DOHH2 (cell line): Measurements from ENCODE around the gene CAMK2D.

ENCODE experiments used
- H3F3A ChIP-seq: fragments of 200-600 bp; sonication (generic), shearing (Covaris generic); 2 replicates; pipeline ENCODE4 v1.6.0; 2016; ENCODE audit warnings: antibody characterized with exemption, mild to moderate bottlenecking; ENCODE audit not compliant: control insufficient read depth, insufficient read depth
- H3K27ac ChIP-seq: fragments of 200-600 bp; sonication (generic); 2 replicates; pipeline ENCODE4 v1.5.1; 2014; ENCODE audit warnings: low read depth, mild to moderate bottlenecking, low read length, moderate library complexity
- H3K27me3 ChIP-seq: fragments of 200-600 bp; sonication (generic); 2 replicates; pipeline ENCODE4 v1.6.1; 2014; ENCODE audit warnings: mild to moderate bottlenecking, low read length, mixed read lengths; ENCODE audit not compliant: control insufficient read depth
- H3K36me3 ChIP-seq: fragments of 200-600 bp; sonication (generic); 2 replicates; pipeline ENCODE4 v1.6.1; 2014; ENCODE audit warnings: mild to moderate bottlenecking, low read length, moderate library complexity, mixed read lengths; ENCODE audit not compliant: control insufficient read depth
- H3K4me1 ChIP-seq: fragments of 200-600 bp; sonication (generic); 2 replicates; pipeline ENCODE4 v1.6.1; 2014; ENCODE audit warnings: mild to moderate bottlenecking, low read length, mixed read lengths; ENCODE audit not compliant: control insufficient read depth
- H3K4me2 ChIP-seq: fragments of 200-600 bp; sonication (generic); 2 replicates; pipeline ENCODE4 v1.6.0; 2014; ENCODE audit warnings: mild to moderate bottlenecking, low read length, moderate library complexity
- H3K4me3 ChIP-seq: fragments of 200-600 bp; sonication (generic); 2 replicates; pipeline ENCODE4 v1.5.1; 2014; ENCODE audit warnings: mild to moderate bottlenecking, low read length, mixed read lengths
- H3K79me2 ChIP-seq: fragments of 200-600 bp; sonication (generic); 2 replicates; pipeline ENCODE4 v1.6.1; 2014; ENCODE audit warnings: mild to moderate bottlenecking, low read length, mixed read lengths; ENCODE audit not compliant: control insufficient read depth
- H3K9me2 ChIP-seq: fragments of 200-600 bp; sonication (generic); replicated peaks from 2 replicates; pipeline ENCODE4 v1.6.1; 2014; ENCODE audit warnings: mild to moderate bottlenecking, low read length, mixed read lengths; ENCODE audit not compliant: control insufficient read depth
- H3K9me3 ChIP-seq: fragments of 200-600 bp; sonication (generic); 2 replicates; pipeline ENCODE4 v1.6.1; 2014; ENCODE audit warnings: antibody characterized with exemption, low read length, mixed read lengths; ENCODE audit not compliant: control insufficient read depth, insufficient read depth
- H4K20me1 ChIP-seq: fragments of 200-600 bp; sonication (generic); 2 replicates; pipeline ENCODE4 v1.6.0; 2014; ENCODE audit warnings: low read depth, mild to moderate bottlenecking, antibody characterized with exemption, low read length, moderate library complexity; ENCODE audit not compliant: control insufficient read depth, insufficient read depth
- EZH2phosphoT487 ChIP-seq: fragments of 200-600 bp; sonication (generic); IDR thresholded peaks from 2 replicates; pipeline ENCODE4 v1.6.1; 2017; ENCODE audit warnings: borderline replicate concordance, mild to moderate bottlenecking, antibody characterized with exemption, low read length, moderate library complexity, mixed read lengths
- TF ChIP-seq, protein P1 (sequence below): fragments of 200-600 bp; sonication (generic); IDR thresholded peaks from one replicate; pipeline ENCODE4 v1.5.1; 2014; ENCODE audit warnings: antibody characterized with exemption, mild to moderate bottlenecking, low read depth, low read length; ENCODE audit not compliant: poor library complexity, severe bottlenecking

Gene CAMK2D

DNA sequence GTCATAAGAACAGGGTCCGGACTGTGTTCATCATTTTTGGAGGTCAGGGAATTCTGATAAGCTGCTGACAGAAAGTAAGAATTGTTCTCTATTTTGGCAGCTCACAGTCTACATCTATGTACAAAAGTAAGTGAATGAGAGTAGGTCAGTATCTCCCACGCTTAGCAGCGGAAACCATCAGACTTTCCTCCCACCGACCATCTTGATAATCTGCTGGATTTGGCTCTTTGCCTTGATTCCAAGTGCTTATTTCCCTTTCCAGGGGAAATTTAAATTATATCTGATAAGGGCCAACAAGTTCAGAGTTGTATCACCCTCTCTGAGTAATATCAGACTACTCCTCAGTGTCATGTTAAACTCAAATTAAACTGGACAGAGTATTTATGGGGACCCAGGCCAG is 118.0 kb downstream of the CAMK2D start:
- Histone ChIP-seq H4K20me1 (no peaks in the 10 kb centered on the region), H3K4me3 (no peak overlapping the region), H3K4me1 (peaks cover 96% of the 10 kb centered on the region), H3K9me2 (no peaks in the 10 kb centered on the region), H3K79me2 (peaks cover 84% of the 10 kb centered on the region), H3K27ac (peak overlapping the region; percentile 97), H3F3A (peaks cover 66% of the 10 kb centered on the region), H3K36me3 (peaks cover 51% of the 10 kb centered on the region), H3K9me3 (no peaks in the 10 kb centered on the region), H3K27me3 (no peaks in the 10 kb centered on the region), H3K4me2 (peak overlapping the region; percentile 92)
- TF ChIP-seq, protein P1, sequence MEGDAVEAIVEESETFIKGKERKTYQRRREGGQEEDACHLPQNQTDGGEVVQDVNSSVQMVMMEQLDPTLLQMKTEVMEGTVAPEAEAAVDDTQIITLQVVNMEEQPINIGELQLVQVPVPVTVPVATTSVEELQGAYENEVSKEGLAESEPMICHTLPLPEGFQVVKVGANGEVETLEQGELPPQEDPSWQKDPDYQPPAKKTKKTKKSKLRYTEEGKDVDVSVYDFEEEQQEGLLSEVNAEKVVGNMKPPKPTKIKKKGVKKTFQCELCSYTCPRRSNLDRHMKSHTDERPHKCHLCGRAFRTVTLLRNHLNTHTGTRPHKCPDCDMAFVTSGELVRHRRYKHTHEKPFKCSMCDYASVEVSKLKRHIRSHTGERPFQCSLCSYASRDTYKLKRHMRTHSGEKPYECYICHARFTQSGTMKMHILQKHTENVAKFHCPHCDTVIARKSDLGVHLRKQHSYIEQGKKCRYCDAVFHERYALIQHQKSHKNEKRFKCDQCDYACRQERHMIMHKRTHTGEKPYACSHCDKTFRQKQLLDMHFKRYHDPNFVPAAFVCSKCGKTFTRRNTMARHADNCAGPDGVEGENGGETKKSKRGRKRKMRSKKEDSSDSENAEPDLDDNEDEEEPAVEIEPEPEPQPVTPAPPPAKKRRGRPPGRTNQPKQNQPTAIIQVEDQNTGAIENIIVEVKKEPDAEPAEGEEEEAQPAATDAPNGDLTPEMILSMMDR = no peak
- no peak for TF ChIP-seq EZH2phosphoT487

GRCh38 chr4:113641025-113641431 is 120.5 kb downstream of the CAMK2D start:
- H3K79me2 ChIP-seq = peaks cover 70% of the 10 kb centered on the region
- H3K36me3 ChIP-seq = peaks cover 38% of the 10 kb centered on the region
- H3K4me2 ChIP-seq = peak overlapping the region; percentile 92
- peak overlapping the region; percentile 70 for H3K4me3 ChIP-seq
- peak overlapping the region; percentile 97 for H3K27ac ChIP-seq
- peaks cover 83% of the 10 kb centered on the region for H3F3A ChIP-seq
- H3K9me2 ChIP-seq = no peaks in the 10 kb centered on the region
- TF ChIP-seq EZH2phosphoT487 = no peak
- TF ChIP-seq, protein P1 = no peak
- H3K27me3 ChIP-seq = no peaks in the 10 kb centered on the region
- H3K4me1 ChIP-seq = peaks cover 100% of the 10 kb centered on the region
- H3K9me3 ChIP-seq = no peaks in the 10 kb centered on the region
- no peaks in the 10 kb centered on the region for H4K20me1 ChIP-seq

DNA sequence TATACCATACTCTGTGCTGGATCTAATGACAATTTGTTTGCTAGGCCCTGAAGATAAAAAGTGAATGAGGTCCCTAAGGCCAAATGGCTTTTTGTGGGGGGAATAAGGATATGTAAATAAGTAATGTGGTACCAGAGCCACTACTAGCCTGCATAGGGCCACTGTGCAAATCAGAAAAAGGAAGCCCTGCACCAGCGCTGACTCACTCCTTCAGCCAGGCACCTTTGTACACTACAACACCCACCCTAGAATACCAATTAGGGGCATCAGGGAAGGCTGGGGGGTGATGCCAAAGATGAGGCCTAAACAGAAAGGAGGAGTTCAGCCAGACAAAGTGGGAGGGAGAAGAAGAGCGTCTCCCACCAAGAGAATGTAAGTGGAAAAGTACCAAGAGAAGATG is 122.2 kb downstream of the CAMK2D start:
- Histone ChIP-seq H3K9me3 (no peaks in the 10 kb centered on the region), H3K4me2 (peak overlapping the region; percentile 92), H3K9me2 (no peaks in the 10 kb centered on the region), H3K4me3 (peak overlapping the region; percentile 70), H4K20me1 (no peaks in the 10 kb centered on the region), H3K79me2 (peaks cover 70% of the 10 kb centered on the region), H3K27me3 (no peaks in the 10 kb centered on the region), H3K27ac (peak overlapping the region; percentile 97), H3K4me1 (peaks cover 100% of the 10 kb centered on the region), H3K36me3 (peaks cover 40% of the 10 kb centered on the region), H3F3A (peaks cover 76% of the 10 kb centered on the region)
- TF ChIP-seq, protein P1 = no peak
- no peak for TF ChIP-seq EZH2phosphoT487

GRCh38 chr4:113638562-113638832 is 123.0 kb downstream of the CAMK2D start:
- H3K36me3 ChIP-seq = peaks cover 39% of the 10 kb centered on the region
- H3F3A ChIP-seq = peaks cover 70% of the 10 kb centered on the region
- peak overlapping the region; percentile 70 for H3K4me3 ChIP-seq
- no peaks in the 10 kb centered on the region for H3K9me2 ChIP-seq
- no peaks in the 10 kb centered on the region for H4K20me1 ChIP-seq
- peak overlapping the region; percentile 92 for H3K4me2 ChIP-seq
- no peaks in the 10 kb centered on the region for H3K27me3 ChIP-seq
- H3K4me1 ChIP-seq = peaks cover 100% of the 10 kb centered on the region
- peak overlapping the region; percentile 97 for H3K27ac ChIP-seq
- no peaks in the 10 kb centered on the region for H3K9me3 ChIP-seq
- TF ChIP-seq, protein P1 = no peak
- TF ChIP-seq EZH2phosphoT487 = no peak
- H3K79me2 ChIP-seq = peaks cover 70% of the 10 kb centered on the region
